OCI-LY3 (cell line): ENCODE results near the gene WNT5A.

Experiments
- H2AFZ ChIP-seq: fragments of 200-600, 300-600 bp; shearing (Covaris generic); 2 replicates; pipeline ENCODE4 v1.6.0; 2014; ENCODE audit warnings: antibody characterized with exemption, low read depth, low read length
- H3K27ac ChIP-seq: fragments of 200-600, 300-600 bp; sonication (generic); 2 replicates; pipeline ENCODE4 v1.5.1; 2014; ENCODE audit warnings: mild to moderate bottlenecking, low read length, moderate library complexity, mixed read lengths
- H3K27me3 ChIP-seq: fragments of 200-600, 300-600 bp; sonication (generic); 2 replicates; pipeline ENCODE4 v1.6.1; 2014; ENCODE audit warnings: low read depth, low read length, mixed read lengths
- H3K36me3 ChIP-seq: fragments of 200-600, 300-600 bp; sonication (generic); replicated peaks from 2 replicates; pipeline ENCODE3; 2014; ENCODE audit warnings: low read depth, low read length, mixed read lengths
- H3K4me1 ChIP-seq: fragments of 300-600, 200-600 bp; sonication (generic); 2 replicates; pipeline ENCODE4 v1.6.1; 2014; ENCODE audit warnings: low read length, mixed read lengths
- H3K4me2 ChIP-seq: fragments of 200-600, 300-600 bp; sonication (generic); 2 replicates; pipeline ENCODE4 v1.6.1; 2014; ENCODE audit warnings: low read length, mixed read lengths
- H3K4me3 ChIP-seq: fragments of 300-600, 200-600 bp; sonication (generic); 2 replicates; pipeline ENCODE4 v1.5.1; 2014; ENCODE audit warnings: antibody characterized with exemption, mild to moderate bottlenecking, low read length, moderate library complexity
- H3K79me2 ChIP-seq: fragments of 300-600, 200-600 bp; shearing (Covaris generic); 2 replicates; pipeline ENCODE4 v1.6.1; 2014; ENCODE audit warnings: mild to moderate bottlenecking, low read length, mixed read lengths
- H3K9ac ChIP-seq: fragments of 300-600, 200-600 bp; shearing (Covaris generic); 2 replicates; pipeline ENCODE4 v1.6.0; 2014; ENCODE audit warnings: mild to moderate bottlenecking, low read length, moderate library complexity
- H3K9me3 ChIP-seq: fragments of 200-600, 300-600 bp; shearing (Covaris generic); 2 replicates; pipeline ENCODE4 v1.6.1; 2014; ENCODE audit warnings: low read length, mixed read lengths; ENCODE audit not compliant: insufficient read depth
- H4K20me1 ChIP-seq: fragments of 200-600, 300-600 bp; sonication (generic); 2 replicates; pipeline ENCODE4 v1.6.1; 2016; ENCODE audit warnings: low read length, mixed read lengths; ENCODE audit not compliant: insufficient read depth
- CTCF ChIP-seq: fragments of 200-600, 300-600 bp; sonication (generic); IDR thresholded peaks from 2 replicates; pipeline ENCODE4 v1.5.1; 2014; ENCODE audit warnings: antibody characterized with exemption, low read length, low read depth
- EZH2phosphoT487 ChIP-seq: fragments of 200-600 bp; shearing (Covaris generic); IDR thresholded peaks from 2 replicates; pipeline ENCODE4 v1.6.1; 2018; ENCODE audit warnings: antibody characterized with exemption, mixed run types, low read depth

The WNT5A gene

GRCh38 chr3:55455915-55456314, 31.2 kb downstream of the WNT5A start:
- Histone ChIP-seq H3K9ac (no peak overlapping the region), H3K4me3 (no peak overlapping the region), H3K9me3 (no peaks in the 10 kb centered on the region), H3K27ac (no peak overlapping the region), H3K79me2 (no peaks in the 10 kb centered on the region), H3K36me3 (no peaks in the 10 kb centered on the region), H4K20me1 (no peaks in the 10 kb centered on the region), H3K4me2 (no peak overlapping the region), H2AFZ (no peak overlapping the region), H3K27me3 (peaks cover 13% of the 10 kb centered on the region; the same call in 1 of the 2 replicates), H3K4me1 (no peaks in the 10 kb centered on the region)
- TF ChIP-seq EZH2phosphoT487 (no peak), CTCF (no peak)

DNA sequence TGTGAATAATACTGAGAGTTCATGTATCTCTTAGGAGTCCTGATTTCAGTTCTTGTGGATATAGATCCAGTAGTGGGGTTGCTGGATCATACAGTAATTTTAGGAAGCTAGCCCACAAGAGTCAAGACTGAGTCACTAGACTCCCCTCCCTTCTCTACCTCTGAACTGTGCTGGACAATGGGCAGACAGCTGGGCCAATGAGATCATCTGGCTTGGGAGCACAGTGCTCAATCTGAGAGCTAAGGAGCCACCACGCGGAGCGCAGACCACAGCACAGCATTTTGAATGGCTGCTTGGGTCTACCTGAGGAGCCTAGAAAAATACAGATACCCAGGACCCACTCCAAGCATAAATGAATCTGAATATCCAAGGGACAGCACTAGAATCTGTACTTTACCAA, 32.5 kb downstream of the WNT5A start:
- Histone ChIP-seq H3K79me2 (no peaks in the 10 kb centered on the region), H3K27me3 (peaks cover 15% of the 10 kb centered on the region; the same call in 1 of the 2 replicates), H3K4me3 (no peak overlapping the region), H3K9ac (no peak overlapping the region), H3K4me2 (no peak overlapping the region), H3K4me1 (no peaks in the 10 kb centered on the region), H3K36me3 (no peaks in the 10 kb centered on the region), H4K20me1 (no peaks in the 10 kb centered on the region), H3K27ac (no peak overlapping the region), H3K9me3 (no peaks in the 10 kb centered on the region), H2AFZ (no peak overlapping the region)
- TF ChIP-seq CTCF (no peak), EZH2phosphoT487 (no peak)

DNA sequence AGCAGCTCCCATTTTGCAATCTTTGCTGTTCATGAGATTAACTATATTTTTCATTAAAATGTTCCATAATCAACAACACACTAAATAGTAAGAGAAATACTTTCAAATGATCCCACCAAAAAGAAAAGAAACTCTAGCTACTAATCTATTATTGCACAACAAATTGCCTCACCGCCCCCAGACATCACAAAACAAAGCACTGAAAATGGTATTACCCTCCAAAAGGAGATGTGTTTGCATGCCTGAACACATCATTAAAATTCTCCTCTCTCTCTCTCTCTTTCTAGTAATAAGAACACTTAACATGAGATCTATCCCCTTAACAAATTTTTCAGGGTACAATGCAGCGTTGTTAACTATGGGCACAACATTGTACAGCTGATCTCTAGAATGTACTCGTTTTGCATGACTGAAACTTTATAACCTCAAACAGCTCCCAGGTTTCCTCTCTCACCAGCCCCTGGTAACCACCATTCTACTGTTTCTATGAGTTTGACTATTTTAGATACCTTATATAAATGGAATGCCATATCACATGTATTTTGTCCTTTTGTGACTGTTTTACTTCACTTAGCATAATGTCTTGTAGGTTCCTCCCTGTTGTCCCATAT, 33.1 kb downstream of the WNT5A start:
- Histone ChIP-seq H3K4me3 (no peak overlapping the region), H3K36me3 (no peaks in the 10 kb centered on the region), H4K20me1 (no peaks in the 10 kb centered on the region), H3K79me2 (no peaks in the 10 kb centered on the region), H3K9ac (no peak overlapping the region), H3K27ac (no peak overlapping the region), H3K27me3 (peaks cover 18% of the 10 kb centered on the region; the same call in 1 of the 2 replicates), H3K4me2 (no peak overlapping the region), H3K4me1 (no peaks in the 10 kb centered on the region), H2AFZ (no peak overlapping the region), H3K9me3 (no peaks in the 10 kb centered on the region)
- TF ChIP-seq EZH2phosphoT487 (no peak), CTCF (no peak)

- Histone ChIP-seq H3K9ac (no peak overlapping the region), H3K4me2 (no peak overlapping the region), H4K20me1 (no peaks in the 10 kb centered on the region), H3K4me1 (no peaks in the 10 kb centered on the region), H2AFZ (no peak overlapping the region), H3K9me3 (no peaks in the 10 kb centered on the region), H3K27ac (no peak overlapping the region), H3K36me3 (no peaks in the 10 kb centered on the region), H3K79me2 (no peaks in the 10 kb centered on the region), H3K27me3 (peaks cover 18% of the 10 kb centered on the region; the same call in 1 of the 2 replicates), H3K4me3 (no peak overlapping the region)
- no peak for TF ChIP-seq EZH2phosphoT487
- no peak for TF ChIP-seq CTCF
These were observed 34.2 kb downstream of the WNT5A start for GRCh38 chr3:55452886-55453285.
